GM12875 (cell line): ENCODE results near the gene DARS1.

Experiments
- H3K4me3 ChIP-seq: one replicate; pipeline ENCODE4 v1.5.1; 2011; ENCODE audit warnings: low read depth, low read length, control low read depth
- TF ChIP-seq, protein P1 (sequence below): IDR thresholded peaks from 2 replicates; pipeline ENCODE4 v1.5.1; 2011; ENCODE audit warnings: low read depth, mild to moderate bottlenecking, control low read depth, inconsistent platforms, low read length, moderate library complexity, borderline replicate concordance; ENCODE audit not compliant: insufficient read depth

Gene DARS1

DNA sequence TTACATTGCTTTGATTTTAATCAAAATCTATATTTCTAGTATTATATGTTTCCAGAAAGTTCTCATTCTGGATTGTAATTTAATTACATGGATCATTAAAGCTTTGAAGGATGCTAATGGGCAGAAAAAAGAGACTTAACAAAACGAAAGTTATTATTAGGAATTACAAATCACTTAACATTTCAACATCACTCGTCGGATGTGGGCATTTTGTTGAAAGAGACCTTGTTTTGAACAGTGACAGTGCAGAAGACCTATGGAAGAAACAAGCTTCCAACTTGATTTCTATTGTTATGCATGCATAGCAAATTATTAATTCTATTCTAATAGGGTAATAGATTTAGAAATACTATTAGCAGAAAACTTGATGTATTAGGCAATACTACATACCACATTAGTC, 31.4 kb upstream of the DARS1 start:
- TF ChIP-seq, protein P1, sequence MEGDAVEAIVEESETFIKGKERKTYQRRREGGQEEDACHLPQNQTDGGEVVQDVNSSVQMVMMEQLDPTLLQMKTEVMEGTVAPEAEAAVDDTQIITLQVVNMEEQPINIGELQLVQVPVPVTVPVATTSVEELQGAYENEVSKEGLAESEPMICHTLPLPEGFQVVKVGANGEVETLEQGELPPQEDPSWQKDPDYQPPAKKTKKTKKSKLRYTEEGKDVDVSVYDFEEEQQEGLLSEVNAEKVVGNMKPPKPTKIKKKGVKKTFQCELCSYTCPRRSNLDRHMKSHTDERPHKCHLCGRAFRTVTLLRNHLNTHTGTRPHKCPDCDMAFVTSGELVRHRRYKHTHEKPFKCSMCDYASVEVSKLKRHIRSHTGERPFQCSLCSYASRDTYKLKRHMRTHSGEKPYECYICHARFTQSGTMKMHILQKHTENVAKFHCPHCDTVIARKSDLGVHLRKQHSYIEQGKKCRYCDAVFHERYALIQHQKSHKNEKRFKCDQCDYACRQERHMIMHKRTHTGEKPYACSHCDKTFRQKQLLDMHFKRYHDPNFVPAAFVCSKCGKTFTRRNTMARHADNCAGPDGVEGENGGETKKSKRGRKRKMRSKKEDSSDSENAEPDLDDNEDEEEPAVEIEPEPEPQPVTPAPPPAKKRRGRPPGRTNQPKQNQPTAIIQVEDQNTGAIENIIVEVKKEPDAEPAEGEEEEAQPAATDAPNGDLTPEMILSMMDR, result no peak
- no peak overlapping the region for H3K4me3 ChIP-seq

DNA sequence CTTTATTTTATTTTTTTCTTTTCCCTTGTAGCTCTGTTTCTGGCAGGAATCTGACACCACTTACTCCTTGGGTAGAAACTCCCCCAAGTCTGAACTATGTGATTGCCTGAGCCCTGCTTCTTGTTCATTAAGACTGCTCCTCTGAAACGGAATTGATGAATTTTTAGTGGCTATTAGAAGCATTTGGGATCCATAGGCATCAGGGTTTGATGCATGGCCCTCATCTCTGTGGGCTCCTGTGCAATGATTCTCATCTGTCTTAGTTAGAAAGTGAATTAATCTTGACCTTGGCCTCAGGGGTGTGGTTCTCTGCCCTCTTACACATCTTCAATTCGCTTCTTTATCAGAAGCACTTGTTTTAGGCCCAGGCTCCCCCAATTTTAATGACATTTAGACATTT, 31.0 kb upstream of the DARS1 start:
- no peak overlapping the region for H3K4me3 ChIP-seq
- TF ChIP-seq, protein P1, result no peak

DNA sequence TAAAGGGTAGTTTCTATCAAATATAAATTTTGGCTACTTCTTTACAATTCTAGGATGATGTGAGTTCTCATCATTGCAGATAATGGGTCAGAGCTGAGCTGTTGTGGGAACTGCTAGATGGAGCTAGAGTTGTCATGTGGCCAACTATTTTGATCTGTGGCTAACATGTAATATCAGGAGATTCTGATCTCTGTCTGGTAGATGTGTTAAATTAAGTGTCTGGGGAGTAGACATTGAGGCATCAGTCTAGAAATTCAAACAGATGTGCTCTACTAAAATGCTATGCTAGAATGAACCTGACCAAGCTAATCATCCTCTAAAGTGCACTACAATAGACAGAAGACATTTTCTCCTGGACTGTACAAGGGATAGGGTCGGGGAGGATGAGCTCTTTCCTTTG, 30.3 kb upstream of the DARS1 start:
- TF ChIP-seq, protein P1, result no peak

DNA sequence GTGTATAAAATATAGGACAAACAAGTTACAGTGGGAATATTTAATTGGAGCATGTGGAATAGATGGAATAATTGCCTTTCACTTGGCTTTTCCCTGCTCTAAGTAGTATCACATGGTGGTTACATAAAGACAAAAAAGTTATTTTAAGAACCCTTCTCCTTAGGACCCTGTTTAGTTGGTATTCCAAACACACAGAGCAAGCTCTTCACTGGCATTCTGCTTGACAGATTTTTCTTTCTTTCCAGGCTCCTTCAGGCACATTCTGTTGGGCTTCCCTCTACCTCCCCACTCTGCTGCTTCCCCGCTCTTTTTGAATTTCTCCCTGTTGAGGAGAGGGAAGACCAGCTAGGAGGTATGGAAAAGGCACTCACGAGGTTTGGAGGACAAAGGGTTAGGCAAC, 29.0 kb upstream of the DARS1 start:
- no peak overlapping the region for H3K4me3 ChIP-seq
- TF ChIP-seq, protein P1, result no peak

More for the DNA sequence above, 30.3 kb upstream of the DARS1 start:
- H3K4me3 ChIP-seq, result no peak overlapping the region

DNA sequence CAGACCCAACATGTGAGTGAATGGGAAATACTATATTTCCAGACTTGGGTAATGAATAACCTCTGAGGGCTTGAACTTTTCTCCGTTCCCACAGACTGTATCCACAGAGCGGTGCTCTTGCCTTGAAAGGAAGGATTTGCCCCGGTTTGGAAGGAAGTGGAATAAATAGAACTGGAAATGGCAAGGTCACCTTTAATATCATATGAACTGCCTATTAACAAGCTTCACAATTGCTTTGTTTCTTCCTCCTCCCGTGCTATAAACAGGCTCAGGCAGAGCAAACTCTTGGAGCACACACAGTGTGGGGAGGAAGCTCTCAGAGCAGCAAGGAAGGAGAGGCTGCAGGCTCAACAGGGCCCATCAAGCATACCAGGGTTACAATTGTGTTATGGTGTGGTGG, 28.5 kb upstream of the DARS1 start:
- TF ChIP-seq, protein P1, result no peak
- no peak overlapping the region for H3K4me3 ChIP-seq

DNA sequence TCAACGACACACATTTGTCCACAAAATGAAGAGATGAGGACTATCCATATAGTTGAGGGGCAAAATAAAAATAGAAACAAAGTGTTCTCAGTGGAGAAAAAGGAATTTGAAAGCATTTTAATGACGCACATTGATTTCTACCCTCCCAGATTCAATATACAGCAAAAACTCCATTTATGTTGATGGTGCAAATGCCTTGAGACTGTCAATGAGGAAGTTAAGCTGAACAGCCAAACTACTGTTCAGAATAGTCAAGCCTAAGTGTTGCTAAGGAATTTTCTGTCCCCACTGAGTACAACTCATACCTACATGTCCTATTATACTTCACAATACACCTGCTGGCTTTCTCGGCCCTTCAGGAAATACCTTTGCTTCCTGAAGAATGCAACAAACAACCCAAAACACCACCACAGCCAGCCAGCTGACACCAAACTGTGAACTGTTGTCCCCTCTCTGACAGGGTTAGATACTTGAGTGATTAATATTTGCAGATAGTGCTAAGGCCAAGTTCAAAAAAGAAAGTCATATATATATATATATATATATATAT, 27.8 kb upstream of the DARS1 start:
- TF ChIP-seq, protein P1, result no peak
- no peak overlapping the region for H3K4me3 ChIP-seq

DNA sequence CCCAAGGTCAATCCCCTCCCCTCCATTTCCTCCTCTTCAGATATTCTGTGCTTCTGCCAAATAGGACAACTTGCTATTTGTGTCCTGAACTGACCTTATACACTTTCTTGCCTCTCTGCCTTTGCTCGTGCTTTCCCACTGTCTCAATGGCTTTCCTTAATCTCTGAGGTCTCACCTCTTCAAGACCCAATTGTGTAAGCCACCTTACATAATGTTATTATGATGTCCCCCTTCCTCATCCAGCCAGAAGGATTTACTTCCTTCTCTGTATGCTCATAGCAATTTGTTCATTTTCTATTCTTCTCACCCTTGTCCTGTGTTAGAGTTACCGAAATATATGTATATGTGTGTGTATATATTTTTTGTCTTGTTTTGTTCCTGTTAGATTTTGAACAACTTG, 26.9 kb upstream of the DARS1 start:
- TF ChIP-seq, protein P1, result no peak
- H3K4me3 ChIP-seq, result no peak overlapping the region
